DND-41 (cell line): Measurements from ENCODE around the gene GOLGA6L7.
A peak's percentile ranks its signal among the peaks of the same experiment; 100 is the strongest.
"Not testable (repeated sequence)": the region's sequence is repeated elsewhere in the genome, so short reads cannot be mapped to it uniquely, and the experiment has no call there.

Experiments used
- ATAC-seq: fragments of 200-7000 bp; cut with Tn5 transposase; 3 replicates; pipeline ENCODE4 v1.9.1; 2021; ENCODE audit warnings: low read depth; ENCODE audit not compliant: insufficient read depth
- DNase-seq: peaks from one replicate; pipeline ENCODE4 v3.0.0-alpha.2; 2020
- H2AFZ ChIP-seq: 2 replicates; pipeline ENCODE4 v1.6.0; 2012; ENCODE audit warnings: low read depth, low read length
- H3K27ac ChIP-seq: 2 replicates; pipeline ENCODE4 v1.5.1; 2012; ENCODE audit warnings: low read length, inconsistent platforms
- H3K27me3 ChIP-seq: fragments of 200-600 bp; sonication (generic); 2 replicates; pipeline ENCODE4 v1.6.0; 2012; ENCODE audit warnings: low read length, mild to moderate bottlenecking, inconsistent platforms; ENCODE audit not compliant: insufficient read depth, poor library complexity
- H3K36me3 ChIP-seq: 2 replicates; pipeline ENCODE4 v1.5.1; 2012; ENCODE audit warnings: low read length, inconsistent platforms; ENCODE audit not compliant: insufficient read depth
- H3K4me1 ChIP-seq: 2 replicates; pipeline ENCODE4 v1.5.1; 2012; ENCODE audit warnings: mild to moderate bottlenecking, low read length; ENCODE audit not compliant: insufficient read depth
- H3K4me2 ChIP-seq: 2 replicates; pipeline ENCODE4 v1.6.0; 2012; ENCODE audit warnings: mild to moderate bottlenecking, moderate library complexity, low read length, inconsistent platforms; ENCODE audit not compliant: insufficient read depth
- H3K4me3 ChIP-seq, 2 experiments: fragments of 200-600 bp in 1 of 2; shearing (Covaris generic) in 1 of 2; 2 replicates each; pipeline ENCODE4 v1.5.1; 2012 to 2016; ENCODE audit warnings: inconsistent platforms in 2 of 2, low read length in 2 of 2, mild to moderate bottlenecking in 2 of 2, low read depth in 1 of 2, moderate library complexity in 1 of 2
- H3K79me2 ChIP-seq: 2 replicates; pipeline ENCODE4 v1.6.0; 2012; ENCODE audit warnings: low read length, inconsistent platforms; ENCODE audit not compliant: insufficient read depth
- H3K9ac ChIP-seq: 2 replicates; pipeline ENCODE4 v1.6.0; 2012; ENCODE audit warnings: low read depth, mild to moderate bottlenecking, inconsistent platforms, low read length, moderate library complexity
- H3K9me3 ChIP-seq: 2 replicates; pipeline ENCODE4 v1.5.1; 2012; ENCODE audit warnings: low read length, moderate library complexity, mild to moderate bottlenecking, inconsistent platforms; ENCODE audit not compliant: insufficient read depth, severe bottlenecking
- H4K20me1 ChIP-seq: 2 replicates; pipeline ENCODE4 v1.6.0; 2012; ENCODE audit warnings: low read length; ENCODE audit not compliant: insufficient read depth
- EZH2 ChIP-seq: IDR thresholded peaks from 3 replicates; pipeline ENCODE4 v1.6.1; 2012; ENCODE audit warnings: borderline replicate concordance, low read depth, mild to moderate bottlenecking, moderate library complexity, low read length, inconsistent platforms; ENCODE audit not compliant: severe bottlenecking
- TF ChIP-seq, protein P1 (sequence below): IDR thresholded peaks from 2 replicates; pipeline ENCODE4 v1.5.1; 2012; ENCODE audit warnings: borderline replicate concordance, low read length, moderate library complexity, mild to moderate bottlenecking; ENCODE audit not compliant: poor library complexity, severe bottlenecking; ENCODE audit errors: extremely low read depth

Gene GOLGA6L7

GRCh38 chr15:28891588-28891987 lies 43.1 kb upstream of the GOLGA6L7 start:
- TF ChIP-seq, protein P1, sequence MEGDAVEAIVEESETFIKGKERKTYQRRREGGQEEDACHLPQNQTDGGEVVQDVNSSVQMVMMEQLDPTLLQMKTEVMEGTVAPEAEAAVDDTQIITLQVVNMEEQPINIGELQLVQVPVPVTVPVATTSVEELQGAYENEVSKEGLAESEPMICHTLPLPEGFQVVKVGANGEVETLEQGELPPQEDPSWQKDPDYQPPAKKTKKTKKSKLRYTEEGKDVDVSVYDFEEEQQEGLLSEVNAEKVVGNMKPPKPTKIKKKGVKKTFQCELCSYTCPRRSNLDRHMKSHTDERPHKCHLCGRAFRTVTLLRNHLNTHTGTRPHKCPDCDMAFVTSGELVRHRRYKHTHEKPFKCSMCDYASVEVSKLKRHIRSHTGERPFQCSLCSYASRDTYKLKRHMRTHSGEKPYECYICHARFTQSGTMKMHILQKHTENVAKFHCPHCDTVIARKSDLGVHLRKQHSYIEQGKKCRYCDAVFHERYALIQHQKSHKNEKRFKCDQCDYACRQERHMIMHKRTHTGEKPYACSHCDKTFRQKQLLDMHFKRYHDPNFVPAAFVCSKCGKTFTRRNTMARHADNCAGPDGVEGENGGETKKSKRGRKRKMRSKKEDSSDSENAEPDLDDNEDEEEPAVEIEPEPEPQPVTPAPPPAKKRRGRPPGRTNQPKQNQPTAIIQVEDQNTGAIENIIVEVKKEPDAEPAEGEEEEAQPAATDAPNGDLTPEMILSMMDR = no peak
- no peak for TF ChIP-seq EZH2
- ATAC-seq (no peak), DNase-seq (no peak)
- H3K4me2 ChIP-seq = no peak overlapping the region
- H2AFZ ChIP-seq = no peak overlapping the region
- no peaks in the 10 kb centered on the region for H3K36me3 ChIP-seq
- H3K4me3 ChIP-seq = no peak overlapping the region
- no peaks in the 10 kb centered on the region for H3K79me2 ChIP-seq
- H3K9ac ChIP-seq = no peak overlapping the region
- H3K27me3 ChIP-seq = no peaks in the 10 kb centered on the region
- H3K9me3 ChIP-seq = no peaks in the 10 kb centered on the region
- H4K20me1 ChIP-seq = no peaks in the 10 kb centered on the region
- H3K4me1 ChIP-seq = peaks cover 20% of the 10 kb centered on the region
- H3K27ac ChIP-seq = no peak overlapping the region

DNA sequence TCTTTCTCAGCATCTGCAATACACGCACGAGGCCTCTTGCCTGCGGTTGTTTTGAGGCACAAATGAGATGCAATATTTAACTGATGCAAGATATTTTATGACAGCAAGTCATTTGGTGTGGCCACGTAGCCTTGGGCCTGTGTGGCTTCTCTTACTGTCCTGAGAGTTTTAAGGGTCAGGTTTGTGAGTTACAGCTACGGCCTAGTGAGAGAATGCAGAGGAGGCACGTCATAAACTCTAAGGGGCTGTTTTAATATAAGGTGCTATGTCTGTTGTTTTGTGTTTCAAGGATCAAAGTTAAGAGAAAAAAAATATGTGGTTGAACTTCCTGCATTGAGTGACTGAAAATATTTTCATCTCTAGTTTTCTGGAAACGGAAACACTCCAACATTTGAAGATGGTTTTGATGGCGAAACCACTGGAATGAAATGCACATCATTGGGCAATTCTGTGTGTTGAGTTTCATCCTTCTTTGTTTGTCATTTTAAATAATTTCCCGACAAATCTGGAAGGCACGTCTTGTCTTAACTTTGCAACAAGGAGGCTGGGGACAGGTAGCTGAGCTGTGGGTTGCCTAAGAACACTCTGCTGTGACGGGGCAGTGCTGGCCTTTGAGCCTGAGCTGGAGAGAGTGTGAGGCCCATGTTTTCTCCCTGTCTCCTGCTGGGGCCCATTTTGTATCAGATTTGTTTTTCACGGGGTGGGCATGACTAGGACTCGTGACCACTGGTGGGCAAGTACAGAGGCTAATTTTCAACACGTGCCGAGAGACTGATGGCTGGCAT lies 42.5 kb upstream of the GOLGA6L7 start:
- Histone ChIP-seq H3K27me3 (no peaks in the 10 kb centered on the region), H3K9ac (peak overlapping the region; percentile 26; the same call in 1 of the 2 replicates), H4K20me1 (no peaks in the 10 kb centered on the region), H3K79me2 (no peaks in the 10 kb centered on the region), H3K4me3 (no peak overlapping the region), H2AFZ (peak overlapping the region; percentile 47; the same call in 1 of the 2 replicates), H3K36me3 (no peaks in the 10 kb centered on the region), H3K9me3 (no peaks in the 10 kb centered on the region), H3K4me2 (0 out of 2 replicates have a peak overlapping the region, but pooled peaks have one; percentile 12), H3K27ac (peak overlapping the region; percentile 62), H3K4me1 (peaks cover 20% of the 10 kb centered on the region)
- DNase-seq (peak; percentile 9), ATAC-seq (peak; percentile 86)
- TF ChIP-seq, protein P1 = no peak
- TF ChIP-seq EZH2 = no peak

DNA sequence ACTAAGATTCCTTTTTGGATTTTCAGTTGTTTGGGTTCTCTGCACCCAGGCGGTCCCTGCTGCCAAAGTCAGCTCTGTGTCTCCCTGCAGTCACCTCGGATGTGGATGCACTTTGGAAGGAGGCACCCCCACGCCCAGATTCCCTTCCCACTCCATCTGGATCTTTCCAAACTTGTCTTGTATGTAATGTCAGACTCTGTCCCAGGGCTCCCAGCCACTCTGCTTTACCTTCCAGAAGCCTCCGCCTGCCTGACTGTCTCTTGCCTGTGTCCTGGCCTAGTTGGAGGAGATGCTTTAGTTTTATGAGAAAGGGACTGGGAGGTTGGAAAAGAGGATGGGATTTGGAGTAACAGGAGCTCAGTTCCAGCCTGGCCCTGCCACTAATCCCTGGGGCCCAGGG lies 41.8 kb upstream of the GOLGA6L7 start:
- not testable (repeated sequence) for DNase-seq, H4K20me1 ChIP-seq, H3K4me2 ChIP-seq, H3K9me3 ChIP-seq, H3K79me2 ChIP-seq, H3K4me3 ChIP-seq, H3K27me3 ChIP-seq, ATAC-seq, H3K36me3 ChIP-seq
- Histone ChIP-seq H3K27ac (peak overlapping the region; percentile 62), H2AFZ (peak overlapping the region; percentile 47; the same call in 1 of the 2 replicates), H3K4me1 (peaks cover 20% of the 10 kb centered on the region), H3K9ac (0 out of 2 replicates have a peak overlapping the region, but pooled peaks have one; percentile 26)

GRCh38 chr15:28889871-28890270 lies 41.4 kb upstream of the GOLGA6L7 start:
- H3K27ac ChIP-seq = peak overlapping the region; percentile 62; the same call in 1 of the 2 replicates
- not testable (repeated sequence) for H3K36me3 ChIP-seq, H3K79me2 ChIP-seq, H3K9me3 ChIP-seq, H3K27me3 ChIP-seq, H2AFZ ChIP-seq, H3K4me3 ChIP-seq, ATAC-seq, H4K20me1 ChIP-seq, H3K4me2 ChIP-seq, H3K9ac ChIP-seq, DNase-seq
- H3K4me1 ChIP-seq = peaks cover 20% of the 10 kb centered on the region
